Colonic mucosa (tissue), 4 donors: ENCODE measurements around the gene VPS51. TPM values are rescaled to one million over a fixed set of nuclear protein-coding genes. Genes with fewer than 3 reads are reported as not detected.

ENCODE experiments used
- DNase-seq: peaks from one replicate; pipeline ENCODE4 v3.0.0-alpha.2; 2020
- H3K27ac ChIP-seq: fragments of 200-600 bp; one replicate; pipeline ENCODE4 v1.8.0; 2021
- H3K27me3 ChIP-seq: fragments of 200-600 bp; one replicate; pipeline ENCODE4 v1.8.0; 2021
- H3K36me3 ChIP-seq: fragments of 200-600 bp; one replicate; pipeline ENCODE4 v1.8.0; 2021
- H3K4me1 ChIP-seq: fragments of 200-600 bp; one replicate; pipeline ENCODE4 v1.8.0; 2021; ENCODE audit warnings: mild to moderate bottlenecking
- H3K4me3 ChIP-seq: fragments of 200-600 bp; one replicate; pipeline ENCODE4 v1.8.0; 2021
- H3K9ac ChIP-seq, 2 donors: one replicate each; pipeline ENCODE4 v1.7.0; 2013; ENCODE audit warnings: control low read depth in 2 of 2, low read depth in 2 of 2, low read length in 2 of 2
- H3K9me3 ChIP-seq: fragments of 200-600 bp; one replicate; pipeline ENCODE4 v1.8.0; 2021
- CTCF ChIP-seq: fragments of 200-600 bp; IDR thresholded peaks from one replicate; pipeline ENCODE4 v1.8.0; 2022; ENCODE audit warnings: antibody characterized with exemption, mild to moderate bottlenecking
- intact Hi-C: fragments of 100-400 bp; cut with DNase I; formaldehyde crosslinking; loops from one replicate; pipeline ENCODE4 v1.14.1; 2022
- total RNA-seq, 2 donors: library from RNA; stranded (reverse); fragmentation: NEBNext Ultra II Directional in 1 of 2; extraction: Animal tissue kit (Norgen Biotek cat#: 25700) in 1 of 2; gene quantifications; one replicate each; pipeline ENCODE4 v1.2.1, GENCODE V29; 2021
- donor health status: healthy.
- donor health status: DM: no; HTN: no; CAD: no.
- donor health status: DM: no; HTN: no; CAD: no.

The VPS51 gene
- total RNA-seq, 2 donors from 2014 or later = 147 to 159 TPM

- Histone ChIP-seq H3K9me3 (no peaks in the 10 kb centered on the region), H3K4me1 (peaks cover 15% of the 10 kb centered on the region), H3K9ac (peak overlapping the region; percentile 96 to 98), H3K27me3 (no peaks in the 10 kb centered on the region), H3K27ac (peak overlapping the region; percentile 94), H3K36me3 (peaks cover 14% of the 10 kb centered on the region), H3K4me3 (peak overlapping the region; percentile 86)
- no peak for TF ChIP-seq CTCF
- peak; percentile 96 for DNase-seq
- intact Hi-C loops = loop anchor here (5.0 kb wide), 1 partner anchor 47 kb away; the partner anchor contains the start of gene CAPN1
Measured at GRCh38 chr11:65134952-65135632, 39.1 kb downstream of the VPS51 start.

- H3K4me3 ChIP-seq = peak overlapping the region; percentile 86
- intact Hi-C loops = loop anchor here (5.0 kb wide), 1 partner anchor 47 kb away; the partner anchor contains the start of gene CAPN1
- H3K9me3 ChIP-seq = no peaks in the 10 kb centered on the region
- DNase-seq = no peak
- peaks cover 15% of the 10 kb centered on the region for H3K4me1 ChIP-seq
- no peaks in the 10 kb centered on the region for H3K27me3 ChIP-seq
- peak overlapping the region; percentile 94 for H3K27ac ChIP-seq
- H3K36me3 ChIP-seq = peaks cover 10% of the 10 kb centered on the region
- peak overlapping the region; percentile 96 to 98 for H3K9ac ChIP-seq
- TF ChIP-seq CTCF = no peak
Measured at GRCh38 chr11:65135633-65136145, 39.7 kb downstream of the VPS51 start.

- intact Hi-C loops = loop anchor here (5.0 kb wide), 1 partner anchor 46 kb away; the partner anchor contains the start of gene CAPN1
- TF ChIP-seq CTCF = no peak
- H3K27ac ChIP-seq = peak overlapping the region; percentile 94
- H3K27me3 ChIP-seq = no peaks in the 10 kb centered on the region
- peak; percentile 65 for DNase-seq
- peaks cover 2% of the 10 kb centered on the region for H3K36me3 ChIP-seq
- no peaks in the 10 kb centered on the region for H3K9me3 ChIP-seq
- peaks cover 15% of the 10 kb centered on the region for H3K4me1 ChIP-seq
- H3K4me3 ChIP-seq = no peak overlapping the region
- peak overlapping the region; percentile 26 to 62 for H3K9ac ChIP-seq
Measured at GRCh38 chr11:65136515-65137096, 40.6 kb downstream of the VPS51 start.

- Histone ChIP-seq H3K9me3 (no peaks in the 10 kb centered on the region), H3K9ac (no peak overlapping the region), H3K27me3 (no peaks in the 10 kb centered on the region), H3K4me3 (no peak overlapping the region), H3K27ac (no peak overlapping the region), H3K36me3 (no peaks in the 10 kb centered on the region), H3K4me1 (no peaks in the 10 kb centered on the region)
- intact Hi-C loops = no loop called here
- no peak for DNase-seq
- TF ChIP-seq CTCF = no peak
Measured at GRCh38 chr11:65141896-65142494, 46.0 kb downstream of the VPS51 start.

GRCh38 chr11:65147352-65148075 lies 51.5 kb downstream of the VPS51 start:
- Histone ChIP-seq H3K36me3 (no peaks in the 10 kb centered on the region), H3K4me3 (no peak overlapping the region), H3K27ac (no peak overlapping the region), H3K27me3 (no peaks in the 10 kb centered on the region), H3K4me1 (no peaks in the 10 kb centered on the region), H3K9ac (no peak overlapping the region), H3K9me3 (no peaks in the 10 kb centered on the region)
- intact Hi-C loops = no loop called here
- DNase-seq = no peak
- no peak for TF ChIP-seq CTCF
